ENCODE data around the gene PCP4.

- TF ChIP-seq, protein P1, sequence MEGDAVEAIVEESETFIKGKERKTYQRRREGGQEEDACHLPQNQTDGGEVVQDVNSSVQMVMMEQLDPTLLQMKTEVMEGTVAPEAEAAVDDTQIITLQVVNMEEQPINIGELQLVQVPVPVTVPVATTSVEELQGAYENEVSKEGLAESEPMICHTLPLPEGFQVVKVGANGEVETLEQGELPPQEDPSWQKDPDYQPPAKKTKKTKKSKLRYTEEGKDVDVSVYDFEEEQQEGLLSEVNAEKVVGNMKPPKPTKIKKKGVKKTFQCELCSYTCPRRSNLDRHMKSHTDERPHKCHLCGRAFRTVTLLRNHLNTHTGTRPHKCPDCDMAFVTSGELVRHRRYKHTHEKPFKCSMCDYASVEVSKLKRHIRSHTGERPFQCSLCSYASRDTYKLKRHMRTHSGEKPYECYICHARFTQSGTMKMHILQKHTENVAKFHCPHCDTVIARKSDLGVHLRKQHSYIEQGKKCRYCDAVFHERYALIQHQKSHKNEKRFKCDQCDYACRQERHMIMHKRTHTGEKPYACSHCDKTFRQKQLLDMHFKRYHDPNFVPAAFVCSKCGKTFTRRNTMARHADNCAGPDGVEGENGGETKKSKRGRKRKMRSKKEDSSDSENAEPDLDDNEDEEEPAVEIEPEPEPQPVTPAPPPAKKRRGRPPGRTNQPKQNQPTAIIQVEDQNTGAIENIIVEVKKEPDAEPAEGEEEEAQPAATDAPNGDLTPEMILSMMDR (IDR thresholded peaks at IDR 0.05; ENCODE audit: low read depth, low read length, missing input control), result no peak
- no peak for TF ChIP-seq FOXA1 (IDR thresholded peaks at IDR 0.05)
- TF ChIP-seq GABPA (IDR thresholded peaks at IDR 0.05 in 1 of 2, conservative IDR thresholded peaks at IDR 0.05 in 1 of 2), result no peak
- no peak for TF ChIP-seq MAX (IDR thresholded peaks at IDR 0.05)
Observed at GRCh38 chr21:39952265-39952664, 85.0 kb downstream of the PCP4 start.
